Fibroblast of the aortic adventitia (primary cell): Measurements from ENCODE around the gene PTBP2. TPM values are rescaled to one million over a fixed set of nuclear protein-coding genes. Genes with fewer than 3 reads are reported as not detected.
"Not testable (repeated sequence)": the region's sequence is repeated elsewhere in the genome, so short reads cannot be mapped to it uniquely, and the experiment has no call there.

ENCODE experiments used
- DNase-seq: peaks from one replicate; pipeline ENCODE4 v3.0.0-alpha.2; 2010; ENCODE audit warnings: low read depth
- H3K4me3 ChIP-seq: 2 replicates; pipeline ENCODE4 v1.5.1; 2011; ENCODE audit warnings: low read depth, mild to moderate bottlenecking, control low read depth, low read length, moderate library complexity
- total RNA-seq: library from RNA; depleted of rRNA; stranded (reverse); fragments of >200 nt; gene quantifications from 2 replicates; pipeline ENCODE4 v1.2.3, GENCODE V29; 2012; ENCODE audit warnings: low replicate concordance
- TF ChIP-seq, protein P1 (sequence below): IDR thresholded peaks from 2 replicates; pipeline ENCODE4 v1.5.1; 2011; ENCODE audit warnings: mild to moderate bottlenecking, low read length, control low read depth, inconsistent platforms; ENCODE audit not compliant: insufficient read depth

Gene PTBP2
- total RNA-seq, 1 donor = 41.7 TPM

DNA sequence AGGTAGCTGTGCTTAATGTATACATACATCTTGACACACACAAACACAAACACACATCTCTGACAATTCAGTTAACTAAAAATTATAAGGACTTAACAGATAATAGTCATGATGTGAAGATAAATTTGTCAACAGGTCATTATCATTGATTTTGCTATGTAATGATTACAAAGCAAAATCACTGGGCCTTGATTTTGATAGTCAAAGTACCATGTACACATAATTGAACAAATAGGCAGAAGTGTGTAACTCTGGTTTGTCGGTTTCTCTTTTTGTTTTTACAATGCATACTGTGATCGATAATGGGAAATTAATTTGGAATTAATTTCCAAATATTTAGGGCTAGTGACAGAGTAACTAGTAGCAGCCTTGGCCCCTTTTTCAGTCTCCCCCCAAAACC lies 30.8 kb downstream of the PTBP2 start:
- no peak overlapping the region for H3K4me3 ChIP-seq
- no peak for DNase-seq
- TF ChIP-seq, protein P1, sequence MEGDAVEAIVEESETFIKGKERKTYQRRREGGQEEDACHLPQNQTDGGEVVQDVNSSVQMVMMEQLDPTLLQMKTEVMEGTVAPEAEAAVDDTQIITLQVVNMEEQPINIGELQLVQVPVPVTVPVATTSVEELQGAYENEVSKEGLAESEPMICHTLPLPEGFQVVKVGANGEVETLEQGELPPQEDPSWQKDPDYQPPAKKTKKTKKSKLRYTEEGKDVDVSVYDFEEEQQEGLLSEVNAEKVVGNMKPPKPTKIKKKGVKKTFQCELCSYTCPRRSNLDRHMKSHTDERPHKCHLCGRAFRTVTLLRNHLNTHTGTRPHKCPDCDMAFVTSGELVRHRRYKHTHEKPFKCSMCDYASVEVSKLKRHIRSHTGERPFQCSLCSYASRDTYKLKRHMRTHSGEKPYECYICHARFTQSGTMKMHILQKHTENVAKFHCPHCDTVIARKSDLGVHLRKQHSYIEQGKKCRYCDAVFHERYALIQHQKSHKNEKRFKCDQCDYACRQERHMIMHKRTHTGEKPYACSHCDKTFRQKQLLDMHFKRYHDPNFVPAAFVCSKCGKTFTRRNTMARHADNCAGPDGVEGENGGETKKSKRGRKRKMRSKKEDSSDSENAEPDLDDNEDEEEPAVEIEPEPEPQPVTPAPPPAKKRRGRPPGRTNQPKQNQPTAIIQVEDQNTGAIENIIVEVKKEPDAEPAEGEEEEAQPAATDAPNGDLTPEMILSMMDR = no peak

DNA sequence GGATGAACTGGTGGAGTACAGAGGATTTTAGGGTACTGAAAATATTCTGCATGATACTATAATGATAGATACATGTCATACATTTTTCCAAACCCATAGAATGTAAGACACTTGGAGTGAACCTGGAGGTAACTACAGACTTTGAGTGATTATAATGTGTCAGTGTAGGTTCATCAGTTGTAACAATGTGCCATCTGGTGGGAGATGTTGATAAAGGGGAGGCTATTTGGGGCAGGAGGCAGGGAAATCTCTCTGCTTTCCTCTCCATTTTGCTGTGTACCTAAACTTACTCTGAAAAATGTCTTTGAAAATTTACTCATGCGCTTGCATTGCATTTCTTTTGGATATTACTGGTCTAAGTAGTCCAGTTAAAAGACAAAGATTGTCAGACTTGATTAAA lies 35.2 kb downstream of the PTBP2 start:
- DNase-seq = no peak
- no peak overlapping the region for H3K4me3 ChIP-seq
- TF ChIP-seq, protein P1 = no peak

DNA sequence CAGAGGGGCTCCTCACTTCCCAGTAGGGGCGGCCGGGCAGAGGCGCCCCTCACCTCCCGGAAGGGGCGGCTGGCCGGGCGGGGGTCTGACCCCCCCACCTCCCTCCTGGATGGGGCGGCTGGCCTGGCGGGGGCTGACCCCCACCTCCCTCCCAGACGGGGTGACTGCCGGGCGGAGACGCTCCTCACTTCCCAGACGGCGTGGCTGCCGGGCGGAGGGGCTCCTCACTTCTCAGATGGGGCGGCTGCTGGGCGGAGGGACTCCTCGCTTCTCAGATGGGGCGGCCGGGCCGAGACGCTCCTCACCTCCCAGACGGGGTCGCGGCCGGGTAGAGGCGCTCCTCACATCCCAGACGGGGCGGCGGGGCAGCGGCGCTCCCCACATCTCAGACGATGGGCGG lies 41.0 kb downstream of the PTBP2 start:
- H3K4me3 ChIP-seq = not testable (repeated sequence)

DNA sequence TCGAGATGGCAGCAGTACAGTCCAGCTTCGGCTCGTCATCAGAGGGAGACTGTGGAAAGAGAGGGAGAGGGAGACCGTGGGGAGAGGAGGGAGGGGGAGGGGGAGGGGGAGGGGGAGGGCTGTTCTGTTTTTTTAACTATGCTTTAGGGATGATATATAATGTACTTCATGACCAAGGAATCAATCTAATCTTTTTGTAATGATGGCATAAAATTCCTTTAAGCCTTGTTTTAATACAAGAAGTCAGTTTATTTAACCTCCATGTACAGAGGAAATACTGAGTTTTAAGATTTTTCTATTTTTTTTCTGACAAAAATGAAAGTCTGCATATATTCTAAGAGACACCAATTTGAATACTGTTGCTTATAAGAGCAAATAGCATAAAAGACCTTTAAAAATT lies 41.9 kb downstream of the PTBP2 start:
- TF ChIP-seq, protein P1 = no peak
- no peak overlapping the region for H3K4me3 ChIP-seq
- no peak for DNase-seq

More for the DNA sequence above, 41.0 kb downstream of the PTBP2 start:
- DNase-seq = not testable (repeated sequence)

DNA sequence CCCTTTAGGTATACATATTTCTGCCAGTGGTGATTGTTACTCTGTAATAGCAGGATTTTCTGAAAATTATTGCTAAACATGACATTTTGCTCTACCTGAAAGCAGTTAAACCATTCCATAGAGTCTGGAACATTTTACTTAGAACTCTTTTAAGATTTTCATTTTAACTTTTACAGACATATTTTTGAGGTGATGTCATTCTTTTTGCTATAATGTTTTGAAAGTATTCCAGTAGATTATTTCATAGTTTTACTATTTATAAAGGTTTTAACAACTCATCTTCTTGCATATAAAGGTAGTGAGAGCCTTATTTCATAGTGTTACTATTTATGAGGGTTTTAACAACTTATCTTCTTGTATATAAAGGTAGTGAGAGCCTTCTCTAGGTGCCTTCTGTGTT lies 42.9 kb downstream of the PTBP2 start:
- TF ChIP-seq, protein P1 = no peak
- H3K4me3 ChIP-seq = no peak overlapping the region
- peak; percentile 8 for DNase-seq

DNA sequence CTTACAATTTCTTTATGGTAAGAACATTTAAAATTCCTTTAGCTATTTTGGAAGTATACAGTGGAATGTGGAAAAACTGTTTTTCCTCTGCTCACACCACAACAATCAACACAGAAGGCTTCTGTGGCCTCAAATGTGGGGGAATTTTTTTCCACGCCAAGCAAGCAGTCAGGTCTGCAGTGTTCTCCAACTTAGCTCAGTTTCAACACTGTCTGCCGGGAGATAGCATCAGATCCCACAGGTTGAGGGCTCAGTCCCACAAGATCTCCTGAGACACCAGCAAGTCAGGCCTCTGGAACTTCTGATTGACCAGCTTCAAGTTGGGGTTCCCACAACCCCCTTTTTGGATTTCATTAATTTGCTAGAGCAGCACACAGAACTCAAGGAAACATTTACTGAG lies 50.3 kb downstream of the PTBP2 start:
- H3K4me3 ChIP-seq = no peak overlapping the region
- DNase-seq = no peak
- TF ChIP-seq, protein P1 = no peak

DNA sequence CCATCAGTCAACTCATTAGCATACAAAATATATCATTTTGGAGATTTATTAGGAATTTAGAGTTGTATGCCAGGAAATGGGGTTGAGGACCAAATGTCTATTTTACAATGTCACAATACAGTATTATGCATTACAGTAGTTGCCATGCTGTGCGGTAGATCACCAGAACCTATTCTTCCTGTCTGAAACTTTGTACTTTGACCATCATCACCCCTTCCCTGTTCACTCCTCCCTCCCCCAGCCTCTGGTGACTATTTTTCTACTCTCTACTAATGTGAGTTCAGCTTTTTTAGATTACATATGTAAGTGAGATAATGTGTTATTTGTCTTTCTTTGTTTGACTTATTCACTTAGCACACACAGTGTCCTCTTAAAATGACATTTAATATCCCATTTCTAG lies 50.8 kb downstream of the PTBP2 start:
- DNase-seq = no peak
- no peak overlapping the region for H3K4me3 ChIP-seq
- TF ChIP-seq, protein P1 = no peak
